Ishikawa (cell line): Measurements from ENCODE around the gene E2F1.

Experiments used
- CEBPB ChIP-seq: IDR thresholded peaks from 2 replicates; pipeline ENCODE4 v1.6.1; 2012
- CREB1 ChIP-seq: IDR thresholded peaks from 2 replicates; pipeline ENCODE4 v1.6.1; 2012; ENCODE audit warnings: low read depth
- EGR1 ChIP-seq: IDR thresholded peaks from 2 replicates; pipeline ENCODE4 v1.6.1; 2012
- EP300 ChIP-seq: IDR thresholded peaks from 2 replicates; pipeline ENCODE4 v1.6.1; 2012; ENCODE audit warnings: borderline replicate concordance
- FOXM1 ChIP-seq: IDR thresholded peaks from 2 replicates; pipeline ENCODE4 v1.6.1; 2012; ENCODE audit warnings: low read depth, borderline replicate concordance
- MAX ChIP-seq: IDR thresholded peaks from 2 replicates; pipeline ENCODE4 v1.6.1; 2012
- NFIC ChIP-seq: IDR thresholded peaks from 2 replicates; pipeline ENCODE4 v1.6.1; 2012
- RAD21 ChIP-seq: IDR thresholded peaks from 2 replicates; pipeline ENCODE4 v1.6.1; 2012; ENCODE audit warnings: low read depth
- REST ChIP-seq: IDR thresholded peaks from 2 replicates; pipeline ENCODE4 v1.6.1; 2012; ENCODE audit warnings: low read depth, mild to moderate bottlenecking
- TAF1 ChIP-seq: IDR thresholded peaks from 2 replicates; pipeline ENCODE4 v1.6.1; 2012; ENCODE audit warnings: low read depth, mild to moderate bottlenecking
- TCF12 ChIP-seq: IDR thresholded peaks from 2 replicates; pipeline ENCODE4 v1.6.1; 2012; ENCODE audit warnings: low read depth
- TEAD4 ChIP-seq: IDR thresholded peaks from 2 replicates; pipeline ENCODE4 v1.6.1; 2012
- USF1 ChIP-seq: IDR thresholded peaks from 2 replicates; pipeline ENCODE4 v1.6.1; 2012
- YY1 ChIP-seq: IDR thresholded peaks from 2 replicates; pipeline ENCODE4 v1.6.1; 2012; ENCODE audit warnings: low read depth
- ZBTB7A ChIP-seq: IDR thresholded peaks from 2 replicates; pipeline ENCODE4 v1.6.1; 2012; ENCODE audit warnings: low read depth

Gene E2F1

GRCh38 chr20:33656010-33656782 is 30.0 kb downstream of the E2F1 start:
- TF ChIP-seq TEAD4: no peak
- TF ChIP-seq NFIC: no peak
- no peak for TF ChIP-seq ZBTB7A
- TF ChIP-seq YY1: no peak
- TF ChIP-seq CEBPB: no peak
- TF ChIP-seq MAX: no peak
- no peak for TF ChIP-seq RAD21
- TF ChIP-seq CREB1: no peak
- TF ChIP-seq REST: no peak
- no peak for TF ChIP-seq EGR1
- TF ChIP-seq TAF1: no peak

- TF ChIP-seq EP300: no peak
- TF ChIP-seq ZBTB7A: no peak
- no peak for TF ChIP-seq CREB1
- TF ChIP-seq CEBPB: no peak
- no peak for TF ChIP-seq EGR1
- TF ChIP-seq RAD21: no peak
- TF ChIP-seq YY1: no peak
- no peak for TF ChIP-seq MAX
- no peak for TF ChIP-seq REST
- TF ChIP-seq USF1: no peak
- TF ChIP-seq TEAD4: no peak
- TF ChIP-seq TCF12: no peak
- no peak for TF ChIP-seq NFIC
- no peak for TF ChIP-seq TAF1
- no peak for TF ChIP-seq FOXM1
Measured at GRCh38 chr20:33655164-33655563, 31.0 kb downstream of the E2F1 start.

GRCh38 chr20:33654680-33655161 is 31.5 kb downstream of the E2F1 start:
- TF ChIP-seq FOXM1 (no peak), CEBPB (no peak), RAD21 (no peak), USF1 (no peak), ZBTB7A (no peak), YY1 (no peak), TAF1 (no peak), NFIC (no peak), TCF12 (no peak), TEAD4 (no peak), EGR1 (no peak), EP300 (no peak; the same call in 1 of the 2 replicates), CREB1 (no peak), REST (no peak)

GRCh38 chr20:33653900-33654596 is 32.1 kb downstream of the E2F1 start:
- no peak for TF ChIP-seq REST
- no peak for TF ChIP-seq FOXM1
- TF ChIP-seq CREB1: no peak
- TF ChIP-seq MAX: peak; percentile 35; the same call in 1 of the 2 replicates
- peak; percentile 86 for TF ChIP-seq NFIC
- TF ChIP-seq TCF12: peak; percentile 86
- no peak for TF ChIP-seq ZBTB7A
- TF ChIP-seq TAF1: no peak
- TF ChIP-seq TEAD4: no peak
- no peak for TF ChIP-seq CEBPB
- TF ChIP-seq EP300: no peak; the same call in 1 of the 2 replicates
- TF ChIP-seq EGR1: peak; percentile 73
- no peak for TF ChIP-seq RAD21
- no peak for TF ChIP-seq USF1
- TF ChIP-seq YY1: no peak
